Neural crest cell (in vitro differentiated cells): ENCODE results near the gene SIRT5. TPM values are rescaled to one million over a fixed set of nuclear protein-coding genes. Genes with fewer than 3 reads are reported as not detected.

Experiments used
- DNase-seq: peaks from one replicate; pipeline ENCODE4 v3.0.0; 2021; ENCODE audit warnings: low read depth, mixed read lengths, low spot score
- H3K27ac Mint-ChIP-seq: one replicate; pipeline ENCODE4 v1.8.0; 2021; ENCODE audit warnings: mild to moderate bottlenecking, mixed read lengths; ENCODE audit not compliant: unreplicated experiment
- H3K27me3 Mint-ChIP-seq: 2 replicates; pipeline ENCODE4 v1.8.0; 2021; ENCODE audit warnings: low read depth, mild to moderate bottlenecking, mixed read lengths
- H3K36me3 Mint-ChIP-seq: 2 replicates; pipeline ENCODE4 v1.8.0; 2021; ENCODE audit warnings: low read depth, mild to moderate bottlenecking, mixed read lengths
- H3K4me1 Mint-ChIP-seq: 2 replicates; pipeline ENCODE4 v1.8.0; 2021; ENCODE audit warnings: mixed read lengths
- H3K4me3 Mint-ChIP-seq: one replicate; pipeline ENCODE4 v1.8.0; 2021; ENCODE audit warnings: mild to moderate bottlenecking, mixed read lengths
- H3K9me3 Mint-ChIP-seq: 2 replicates; pipeline ENCODE4 v1.8.0; 2021; ENCODE audit warnings: mixed read lengths
- total RNA-seq: library from RNA; stranded (reverse); gene quantifications from 2 replicates; pipeline ENCODE4 v1.2.1, GENCODE V29; 2021
- TF ChIP-seq, protein P1 (sequence below): fragments of 200-600 bp; sonication (generic); conservative IDR thresholded peaks from 2 replicates; pipeline ENCODE4 v1.5.0; 2021; ENCODE audit warnings: antibody characterized with exemption, mild to moderate bottlenecking

The SIRT5 gene
- total RNA-seq, 1 donor from 2014 or later = 8.8 TPM

DNA sequence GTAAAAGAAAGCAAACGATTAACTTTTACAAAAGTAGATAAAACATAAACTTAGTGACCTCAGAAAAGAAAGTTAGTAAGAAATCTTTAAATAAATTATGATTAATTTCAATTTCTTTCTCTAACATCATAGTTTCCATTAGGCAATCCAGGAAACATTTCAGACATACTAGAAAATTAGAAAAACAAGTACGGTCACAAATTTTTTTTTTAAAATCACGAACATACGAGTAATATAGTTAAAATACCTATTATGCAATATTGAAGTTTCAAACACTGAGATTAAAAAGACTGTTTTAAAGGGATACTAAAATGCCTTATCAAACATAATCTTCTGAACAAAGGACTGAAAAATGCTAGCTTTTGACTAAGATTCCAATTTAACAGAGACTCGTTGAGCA, 66.9 kb downstream of the SIRT5 start:
- H3K36me3 Mint-ChIP-seq = peaks cover 17% of the 10 kb centered on the region
- DNase-seq = no peak
- TF ChIP-seq, protein P1, sequence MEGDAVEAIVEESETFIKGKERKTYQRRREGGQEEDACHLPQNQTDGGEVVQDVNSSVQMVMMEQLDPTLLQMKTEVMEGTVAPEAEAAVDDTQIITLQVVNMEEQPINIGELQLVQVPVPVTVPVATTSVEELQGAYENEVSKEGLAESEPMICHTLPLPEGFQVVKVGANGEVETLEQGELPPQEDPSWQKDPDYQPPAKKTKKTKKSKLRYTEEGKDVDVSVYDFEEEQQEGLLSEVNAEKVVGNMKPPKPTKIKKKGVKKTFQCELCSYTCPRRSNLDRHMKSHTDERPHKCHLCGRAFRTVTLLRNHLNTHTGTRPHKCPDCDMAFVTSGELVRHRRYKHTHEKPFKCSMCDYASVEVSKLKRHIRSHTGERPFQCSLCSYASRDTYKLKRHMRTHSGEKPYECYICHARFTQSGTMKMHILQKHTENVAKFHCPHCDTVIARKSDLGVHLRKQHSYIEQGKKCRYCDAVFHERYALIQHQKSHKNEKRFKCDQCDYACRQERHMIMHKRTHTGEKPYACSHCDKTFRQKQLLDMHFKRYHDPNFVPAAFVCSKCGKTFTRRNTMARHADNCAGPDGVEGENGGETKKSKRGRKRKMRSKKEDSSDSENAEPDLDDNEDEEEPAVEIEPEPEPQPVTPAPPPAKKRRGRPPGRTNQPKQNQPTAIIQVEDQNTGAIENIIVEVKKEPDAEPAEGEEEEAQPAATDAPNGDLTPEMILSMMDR = no peak
- H3K4me3 Mint-ChIP-seq = no peak overlapping the region
- H3K4me1 Mint-ChIP-seq = peaks cover 7% of the 10 kb centered on the region
- H3K27me3 Mint-ChIP-seq = no peaks in the 10 kb centered on the region
- no peak overlapping the region for H3K27ac Mint-ChIP-seq
- H3K9me3 Mint-ChIP-seq = no peaks in the 10 kb centered on the region

DNA sequence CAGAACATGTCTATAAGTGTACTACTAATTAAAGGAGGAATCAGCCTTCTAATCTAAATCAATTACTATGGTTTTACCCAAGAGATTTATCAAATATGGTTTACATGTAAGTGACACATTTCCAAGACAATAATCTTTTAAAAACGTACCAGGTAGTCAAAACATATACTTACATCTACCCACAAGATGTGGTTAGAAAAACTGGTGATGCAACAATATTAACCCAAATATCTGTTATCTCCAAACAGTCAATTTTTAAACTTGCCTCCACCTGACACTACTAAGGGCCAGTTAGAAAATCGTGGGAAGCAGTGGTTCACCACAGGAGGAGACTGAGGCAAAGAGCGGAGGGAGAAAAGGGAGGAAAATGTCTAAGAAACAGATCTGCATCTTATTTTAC, 68.7 kb downstream of the SIRT5 start:
- Mint-ChIP-seq H3K27ac (no peak overlapping the region), H3K4me1 (no peaks in the 10 kb centered on the region), H3K36me3 (peaks cover 13% of the 10 kb centered on the region), H3K9me3 (no peaks in the 10 kb centered on the region), H3K27me3 (no peaks in the 10 kb centered on the region), H3K4me3 (no peak overlapping the region)
- TF ChIP-seq, protein P1 = no peak
- DNase-seq = no peak

DNA sequence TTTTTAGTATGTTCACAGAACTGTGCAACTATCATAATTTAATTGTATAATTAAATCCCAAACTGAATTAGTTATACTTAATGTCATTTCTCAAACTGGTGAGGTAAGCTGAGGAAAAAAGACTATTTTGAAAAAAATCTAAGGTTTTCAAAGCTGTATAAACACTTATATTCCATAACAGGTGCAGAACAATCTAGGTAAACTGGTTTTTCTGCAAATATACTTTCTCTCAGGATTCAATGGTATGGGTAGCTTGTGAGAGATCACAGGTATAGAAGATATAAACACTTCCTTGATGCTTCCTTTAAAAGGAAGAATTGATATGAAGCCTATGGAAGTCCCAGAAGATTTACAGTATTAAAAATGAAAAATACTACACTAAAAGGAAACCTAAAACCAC, 74.4 kb downstream of the SIRT5 start:
- TF ChIP-seq, protein P1 = no peak
- Mint-ChIP-seq H3K9me3 (no peaks in the 10 kb centered on the region), H3K4me3 (no peak overlapping the region), H3K4me1 (no peaks in the 10 kb centered on the region), H3K36me3 (peaks cover 8% of the 10 kb centered on the region), H3K27ac (no peak overlapping the region), H3K27me3 (no peaks in the 10 kb centered on the region)
- no peak for DNase-seq

DNA sequence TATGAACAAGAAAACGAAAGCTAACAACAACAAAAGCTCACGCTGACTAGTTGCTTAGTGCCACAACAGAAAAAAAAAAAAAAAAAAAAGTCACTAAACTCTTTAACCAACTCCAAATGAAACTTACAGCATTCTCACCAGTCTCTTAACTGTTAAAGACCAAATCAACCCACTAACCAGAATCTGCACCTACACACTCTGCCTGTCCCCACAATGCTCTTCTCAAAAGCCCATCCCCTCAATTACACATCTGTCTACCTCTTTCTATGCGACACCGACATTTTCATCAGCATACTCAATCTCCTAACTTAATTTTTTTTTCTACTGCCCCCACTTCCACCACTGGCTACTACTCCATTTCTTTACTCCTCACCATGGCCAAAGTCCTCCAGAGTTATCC, 75.0 kb downstream of the SIRT5 start:
- no peak overlapping the region for H3K4me3 Mint-ChIP-seq
- H3K9me3 Mint-ChIP-seq = no peaks in the 10 kb centered on the region
- DNase-seq = no peak
- H3K27me3 Mint-ChIP-seq = no peaks in the 10 kb centered on the region
- H3K36me3 Mint-ChIP-seq = peaks cover 8% of the 10 kb centered on the region
- TF ChIP-seq, protein P1 = no peak
- no peak overlapping the region for H3K27ac Mint-ChIP-seq
- H3K4me1 Mint-ChIP-seq = no peaks in the 10 kb centered on the region

DNA sequence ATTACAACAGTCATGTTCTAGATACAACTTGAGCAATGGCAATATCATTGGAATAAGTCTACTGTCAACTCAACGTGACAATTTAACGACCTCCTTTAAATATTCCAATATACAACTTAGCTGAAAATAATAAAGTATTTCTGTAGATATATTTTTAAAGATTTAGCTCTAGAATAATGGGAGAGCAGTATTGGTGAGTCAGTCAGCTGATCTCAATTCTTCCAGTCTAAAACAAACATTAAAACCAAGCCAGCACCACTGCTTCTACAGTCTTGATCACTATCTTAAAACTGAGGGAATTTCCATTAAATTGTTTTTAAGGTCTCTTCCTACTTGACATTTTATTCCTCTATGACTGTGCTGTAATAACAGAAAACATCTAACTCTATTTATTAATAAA, 78.9 kb downstream of the SIRT5 start:
- Mint-ChIP-seq H3K4me1 (peaks cover 8% of the 10 kb centered on the region), H3K27ac (no peak overlapping the region), H3K36me3 (peaks cover 8% of the 10 kb centered on the region), H3K27me3 (no peaks in the 10 kb centered on the region), H3K9me3 (no peaks in the 10 kb centered on the region), H3K4me3 (no peak overlapping the region)
- no peak for DNase-seq
- TF ChIP-seq, protein P1 = no peak

DNA sequence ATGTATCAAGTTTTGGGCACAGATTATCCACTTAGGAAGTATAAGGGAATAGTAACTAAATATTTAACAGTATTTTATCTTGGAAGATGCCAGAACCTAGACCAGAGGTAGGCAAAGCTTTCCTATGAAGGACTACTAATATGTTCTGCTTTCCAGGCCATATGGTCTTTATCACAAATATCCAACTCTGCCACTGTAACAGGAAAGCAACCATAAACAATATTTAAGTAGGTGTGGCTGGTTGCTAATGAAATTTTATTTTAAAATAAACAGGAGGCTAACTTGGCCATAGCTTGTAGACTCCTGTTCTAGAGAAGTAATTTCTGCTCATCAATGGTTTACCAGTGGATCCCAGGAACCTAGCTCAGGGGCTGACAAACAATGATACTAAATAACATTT, 80.1 kb downstream of the SIRT5 start:
- no peak overlapping the region for H3K27ac Mint-ChIP-seq
- DNase-seq = no peak
- peaks cover 15% of the 10 kb centered on the region for H3K4me1 Mint-ChIP-seq
- peaks cover 6% of the 10 kb centered on the region for H3K36me3 Mint-ChIP-seq
- no peaks in the 10 kb centered on the region for H3K27me3 Mint-ChIP-seq
- H3K4me3 Mint-ChIP-seq = no peak overlapping the region
- TF ChIP-seq, protein P1 = no peak
- H3K9me3 Mint-ChIP-seq = no peaks in the 10 kb centered on the region
